Fibroblast of lung (primary cell): ENCODE measurements around the gene CSNK2A1. TPM values are rescaled to one million over a fixed set of nuclear protein-coding genes. Genes with fewer than 3 reads are reported as not detected.

ENCODE experiments used
- DNase-seq, 2 donors: peaks; one replicate each; pipeline versions ENCODE4 v3.0.0 to v3.0.0-alpha.2; 2010; ENCODE audit warnings: low read depth in 2 of 2
- H2AFZ ChIP-seq: 2 replicates; pipeline ENCODE4 v1.5.1; 2012; ENCODE audit warnings: low read length, control low read depth, inconsistent platforms
- H3K27ac ChIP-seq: 2 replicates; pipeline ENCODE4 v1.5.1; 2011; ENCODE audit warnings: low read length, control low read depth; ENCODE audit not compliant: insufficient read depth
- H3K27me3 ChIP-seq: 2 replicates; pipeline ENCODE4 v1.5.1; 2011; ENCODE audit warnings: mild to moderate bottlenecking, low read length; ENCODE audit not compliant: control insufficient read depth, insufficient read depth
- H3K36me3 ChIP-seq: 2 replicates; pipeline ENCODE4 v1.5.1; 2011; ENCODE audit warnings: low read length; ENCODE audit not compliant: control insufficient read depth, insufficient read depth
- H3K4me1 ChIP-seq: 2 replicates; pipeline ENCODE4 v1.5.1; 2011; ENCODE audit warnings: low read length; ENCODE audit not compliant: control insufficient read depth, insufficient read depth; ENCODE audit errors: extremely low read depth
- H3K4me2 ChIP-seq: 2 replicates; pipeline ENCODE4 v1.5.1; 2011; ENCODE audit warnings: low read length, control low read depth; ENCODE audit not compliant: insufficient read depth; ENCODE audit errors: extremely low read depth
- H3K4me3 ChIP-seq, 4 experiments: fragments of 200-600 bp in 1 of 4; sonication (generic) in 1 of 4; replicated peaks in 1 of 4; 2 replicates each; pipeline ENCODE4 v1.5.1; 2011 to 2016; ENCODE audit warnings: low read length in 4 of 4, low read depth in 3 of 4, mild to moderate bottlenecking in 3 of 4, control low read depth in 2 of 4, inconsistent platforms in 1 of 4, mixed read lengths in 1 of 4; ENCODE audit not compliant: insufficient read depth in 1 of 4; ENCODE audit errors: control extremely low read depth in 1 of 4
- H3K79me2 ChIP-seq: 2 replicates; pipeline ENCODE4 v1.5.1; 2012; ENCODE audit warnings: mild to moderate bottlenecking, low read length, inconsistent platforms; ENCODE audit not compliant: control insufficient read depth, insufficient read depth
- H3K9ac ChIP-seq: 2 replicates; pipeline ENCODE4 v1.5.1; 2011; ENCODE audit warnings: mild to moderate bottlenecking, low read length, control low read depth; ENCODE audit not compliant: insufficient read depth
- H3K9me3 ChIP-seq: 2 replicates; pipeline ENCODE4 v1.5.1; 2012; ENCODE audit warnings: low read depth, low read length; ENCODE audit not compliant: control insufficient read depth, insufficient read depth
- H4K20me1 ChIP-seq: 2 replicates; pipeline ENCODE4 v1.5.1; 2011; ENCODE audit warnings: low read length; ENCODE audit not compliant: control insufficient read depth, insufficient read depth; ENCODE audit errors: extremely low read depth
- EZH2 ChIP-seq: IDR thresholded peaks from 2 replicates; pipeline ENCODE4 v1.5.1; 2012; ENCODE audit warnings: low read length, control low read depth, mild to moderate bottlenecking; ENCODE audit errors: missing control alignments
- polyA plus RNA-seq, 2 donors: library from polyadenylated mRNA; depleted of rRNA in 1 of 2; stranded (reverse) in 1 of 2; unstranded in 1 of 2; fragments of >200 nt; gene quantifications; 2 replicates each; pipeline ENCODE4 v1.2.1, GENCODE V29; 2011 to 2012; ENCODE audit warnings: missing spikeins in 1 of 2
- total RNA-seq: library from RNA; depleted of rRNA; stranded (reverse); fragments of >200 nt; gene quantifications from 2 replicates; pipeline ENCODE4 v1.2.1, GENCODE V29; 2014
- TF ChIP-seq, protein P1 (sequence below), 2 donors: IDR thresholded peaks in 1 of 2; conservative IDR thresholded peaks in 1 of 2; 1 replicate in 1 of 2; 2 replicates in 1 of 2; pipeline ENCODE4 v1.5.1; 2011 to 2012; ENCODE audit warnings: low read length in 2 of 2, control low read depth in 1 of 2, inconsistent platforms in 1 of 2, low read depth in 1 of 2, mild to moderate bottlenecking in 1 of 2

CSNK2A1 gene
- total and polyA plus RNA-seq, 2 donors (not counting 1 experiment from before 2014, with no cell fraction given), result 120 to 124 TPM

DNA sequence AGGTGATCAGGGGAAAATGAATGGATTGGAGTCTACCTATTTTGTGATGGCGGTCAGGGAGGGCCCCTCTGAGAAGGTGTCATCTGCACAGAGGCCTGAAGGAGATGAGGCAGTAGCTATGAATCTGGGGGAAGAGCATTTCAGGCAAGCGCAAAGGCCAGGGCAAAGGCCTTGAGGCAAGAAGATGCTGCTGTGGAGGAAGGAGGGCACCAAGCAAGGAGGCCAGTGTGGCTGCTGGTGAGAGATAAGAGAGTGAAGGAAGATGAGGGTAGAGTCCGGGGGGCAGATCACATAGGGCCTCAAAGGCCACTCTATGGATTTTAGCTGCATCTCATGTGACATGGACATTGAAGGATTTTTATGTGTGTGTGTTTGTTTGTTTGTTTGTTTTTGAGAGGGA lies 20.6 kb upstream of the CSNK2A1 start:
- Histone ChIP-seq H3K4me1 (no peaks in the 10 kb centered on the region), H3K4me3 (no peak overlapping the region), H3K27ac (no peak overlapping the region), H3K9ac (no peak overlapping the region), H3K9me3 (no peaks in the 10 kb centered on the region), H3K4me2 (no peak overlapping the region), H3K27me3 (peaks cover 9% of the 10 kb centered on the region), H3K79me2 (no peaks in the 10 kb centered on the region), H3K36me3 (no peaks in the 10 kb centered on the region), H4K20me1 (no peaks in the 10 kb centered on the region), H2AFZ (no peak overlapping the region)
- TF ChIP-seq, protein P1, sequence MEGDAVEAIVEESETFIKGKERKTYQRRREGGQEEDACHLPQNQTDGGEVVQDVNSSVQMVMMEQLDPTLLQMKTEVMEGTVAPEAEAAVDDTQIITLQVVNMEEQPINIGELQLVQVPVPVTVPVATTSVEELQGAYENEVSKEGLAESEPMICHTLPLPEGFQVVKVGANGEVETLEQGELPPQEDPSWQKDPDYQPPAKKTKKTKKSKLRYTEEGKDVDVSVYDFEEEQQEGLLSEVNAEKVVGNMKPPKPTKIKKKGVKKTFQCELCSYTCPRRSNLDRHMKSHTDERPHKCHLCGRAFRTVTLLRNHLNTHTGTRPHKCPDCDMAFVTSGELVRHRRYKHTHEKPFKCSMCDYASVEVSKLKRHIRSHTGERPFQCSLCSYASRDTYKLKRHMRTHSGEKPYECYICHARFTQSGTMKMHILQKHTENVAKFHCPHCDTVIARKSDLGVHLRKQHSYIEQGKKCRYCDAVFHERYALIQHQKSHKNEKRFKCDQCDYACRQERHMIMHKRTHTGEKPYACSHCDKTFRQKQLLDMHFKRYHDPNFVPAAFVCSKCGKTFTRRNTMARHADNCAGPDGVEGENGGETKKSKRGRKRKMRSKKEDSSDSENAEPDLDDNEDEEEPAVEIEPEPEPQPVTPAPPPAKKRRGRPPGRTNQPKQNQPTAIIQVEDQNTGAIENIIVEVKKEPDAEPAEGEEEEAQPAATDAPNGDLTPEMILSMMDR (conservative IDR thresholded peaks at IDR 0.05 in 1 of 2, IDR thresholded peaks at IDR 0.05 in 1 of 2; ENCODE audit: low read depth in 1 of 2, low read length in 2 of 2), result no peak
- no peak for TF ChIP-seq EZH2
- no peak for DNase-seq

DNA sequence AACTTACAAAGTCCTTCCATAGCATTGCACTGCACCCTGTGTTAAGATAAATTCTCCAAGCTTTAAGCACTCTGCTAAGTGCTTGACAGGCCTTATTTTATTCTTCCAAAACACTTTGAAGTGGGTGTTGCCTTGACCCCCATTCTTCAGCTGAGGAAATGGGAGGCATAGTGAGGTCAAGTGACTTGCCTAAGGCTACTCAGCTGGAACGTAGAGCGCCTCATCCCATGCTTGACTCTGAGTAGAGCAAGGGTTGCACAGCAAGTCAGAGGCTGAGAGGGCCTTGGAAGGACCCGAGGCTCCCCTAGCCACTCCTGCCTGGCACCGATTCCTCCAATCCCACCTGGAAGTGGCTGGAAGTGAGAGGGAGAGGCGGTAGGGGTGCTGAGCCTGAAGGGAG lies 19.6 kb upstream of the CSNK2A1 start:
- H4K20me1 ChIP-seq, result no peaks in the 10 kb centered on the region

DNA sequence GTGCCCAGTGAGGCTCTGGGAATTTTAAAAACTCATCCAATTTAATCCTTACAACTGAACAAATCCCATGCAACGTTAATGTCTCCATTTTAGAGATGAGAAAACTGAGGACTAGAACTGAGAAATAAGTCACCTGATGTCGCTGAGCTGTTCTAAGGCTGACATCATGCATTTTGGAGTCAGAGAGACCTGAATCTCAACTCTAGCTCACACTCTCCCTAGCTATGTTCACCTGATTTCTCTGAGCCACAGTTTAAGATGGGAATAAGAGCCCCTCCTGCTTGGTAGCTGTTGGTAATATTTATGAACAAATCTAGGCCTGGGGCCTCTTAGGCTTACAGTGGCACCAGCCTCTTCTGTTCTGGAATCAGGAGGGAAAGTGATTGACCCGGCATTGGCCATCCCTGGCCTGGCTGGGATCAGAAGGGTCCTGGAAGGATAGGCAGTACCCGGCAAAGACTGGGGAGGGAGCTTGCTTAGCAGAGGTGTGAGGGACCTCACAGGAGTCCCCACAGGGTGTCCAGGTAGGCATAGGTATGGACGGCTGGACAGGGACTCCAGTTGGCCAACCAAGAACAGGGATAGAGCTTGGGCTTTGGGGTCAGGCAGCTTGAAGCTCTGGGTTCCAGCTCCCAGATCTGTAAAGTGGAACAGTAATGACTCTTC lies 18.8 kb upstream of the CSNK2A1 start:
- H3K27me3 ChIP-seq, result peaks cover 7% of the 10 kb centered on the region
- no peak overlapping the region for H2AFZ ChIP-seq
- H3K4me2 ChIP-seq, result no peak overlapping the region
- TF ChIP-seq EZH2, result no peak
- TF ChIP-seq, protein P1 (conservative IDR thresholded peaks at IDR 0.05 in 1 of 2, IDR thresholded peaks at IDR 0.05 in 1 of 2; ENCODE audit: low read depth in 1 of 2, low read length in 2 of 2), result no peak
- H3K27ac ChIP-seq, result no peak overlapping the region
- no peak overlapping the region for H3K4me3 ChIP-seq
- DNase-seq, result no peak
- H3K9ac ChIP-seq, result no peak overlapping the region
- H3K4me1 ChIP-seq, result no peaks in the 10 kb centered on the region
- no peaks in the 10 kb centered on the region for H3K9me3 ChIP-seq
- no peaks in the 10 kb centered on the region for H3K36me3 ChIP-seq
- no peaks in the 10 kb centered on the region for H3K79me2 ChIP-seq
- no peaks in the 10 kb centered on the region for H4K20me1 ChIP-seq

More for the DNA sequence above, 19.6 kb upstream of the CSNK2A1 start:
- H3K4me1 ChIP-seq, result no peaks in the 10 kb centered on the region
- no peak overlapping the region for H2AFZ ChIP-seq
- H3K9me3 ChIP-seq, result no peaks in the 10 kb centered on the region
- no peak for TF ChIP-seq EZH2
- TF ChIP-seq, protein P1 (conservative IDR thresholded peaks at IDR 0.05 in 1 of 2, IDR thresholded peaks at IDR 0.05 in 1 of 2; ENCODE audit: low read depth in 1 of 2, low read length in 2 of 2), result no peak
- no peak overlapping the region for H3K4me2 ChIP-seq
- no peak overlapping the region for H3K27ac ChIP-seq
- H3K79me2 ChIP-seq, result no peaks in the 10 kb centered on the region
- H3K9ac ChIP-seq, result no peak overlapping the region
- H3K27me3 ChIP-seq, result peaks cover 9% of the 10 kb centered on the region
- no peaks in the 10 kb centered on the region for H3K36me3 ChIP-seq
- H3K4me3 ChIP-seq, result no peak overlapping the region
- DNase-seq, result no peak
